HCT116 (cell line): ENCODE data around the gene NOD1. TPM values are rescaled to one million over a fixed set of nuclear protein-coding genes. Genes with fewer than 3 reads are reported as not detected.

Experiments used
- ATAC-seq: fragments of 200-7000 bp; cut with Tn5 transposase; 2 replicates; pipeline ENCODE4 v1.9.1; 2020; ENCODE audit warnings: mild to moderate bottlenecking, moderate library complexity
- BruUV-seq: library from RNA; stranded (reverse); fragments of 400-500 nt; replicated peaks from 2 replicates; lab custom pipeline; 2021; lab: Mats Ljungman, UMichigan
- CTCF ChIA-PET: fragments of 300-600 bp; sonication (Branson Sonifier 250); formaldehyde crosslinking; loops from one replicate; lab custom pipeline; 2021; ENCODE audit warnings: antibody characterized with exemption; lab: Charles Lee
- POLR2A ChIA-PET: fragments of 300-600, 350-600 bp; sonication (Branson Sonifier 250); formaldehyde crosslinking; loops from one replicate; lab custom pipeline; 2021; ENCODE audit warnings: antibody characterized with exemption; lab: Charles Lee
- RAD21 ChIA-PET, 2 experiments: fragments of 300-600 bp; sonication (Branson Sonifier 250); formaldehyde crosslinking; loops; one replicate each; lab custom pipeline; 2023; ENCODE audit warnings: low total read pairs in 2 of 2; ENCODE audit not compliant: uncharacterized antibody in 2 of 2, unreplicated experiment in 2 of 2, low non-redundant PET in 1 of 2; lab: Charles Lee
- DNase-seq: peaks from one replicate; pipeline ENCODE4 v3.0.0-alpha.2; 2010; ENCODE audit warnings: low read depth, low spot score
- H2AFZ ChIP-seq: fragments of 200-600 bp; shearing (Covaris generic), sonication (generic); 2 replicates; pipeline ENCODE4 v1.6.1; 2017; ENCODE audit warnings: low read depth, mixed run types, mixed read lengths, antibody characterized with exemption, low read length; ENCODE audit not compliant: poor library complexity, severe bottlenecking
- H3K27ac ChIP-seq: 2 replicates; pipeline ENCODE4 v1.5.1; 2012; ENCODE audit warnings: low read depth, low read length
- H3K27me3 ChIP-seq: fragments of 200-600 bp; sonication (generic); 2 replicates; pipeline ENCODE4 v1.6.1; 2016; ENCODE audit warnings: mixed run types, low read length, mixed read lengths; ENCODE audit not compliant: insufficient read depth
- H3K36me3 ChIP-seq, 2 experiments: fragments of 200-500 bp in 1 of 2; fragments of 200-600 bp in 1 of 2; sonication (Bioruptor generic) in 1 of 2; sonication (generic) in 1 of 2; 2 replicates each; pipeline versions ENCODE4 v1.5.1 to v1.6.1; 2014 to 2016; ENCODE audit warnings: low read length in 2 of 2, inconsistent platforms in 1 of 2, mixed read lengths in 1 of 2, mixed run types in 1 of 2; ENCODE audit not compliant: insufficient read depth in 2 of 2, control insufficient read depth in 1 of 2
- H3K4me1 ChIP-seq, 2 experiments: fragments of 200-600 bp in 1 of 2; sonication (generic) in 1 of 2; 2 replicates each; pipeline versions ENCODE4 v1.5.1 to v1.6.1; 2012 to 2017; ENCODE audit warnings: low read length in 2 of 2, inconsistent platforms in 1 of 2, mild to moderate bottlenecking in 1 of 2, mixed read lengths in 1 of 2, mixed run types in 1 of 2, moderate library complexity in 1 of 2; ENCODE audit not compliant: insufficient read depth in 2 of 2, control insufficient read depth in 1 of 2
- H3K4me2 ChIP-seq: fragments of 200-600 bp; sonication (generic); 2 replicates; pipeline ENCODE4 v1.6.1; 2017; ENCODE audit warnings: mixed run types, low read length, mixed read lengths
- H3K4me3 ChIP-seq, 2 experiments: fragments of 200-600 bp in 1 of 2; sonication (generic) in 1 of 2; replicated peaks in 1 of 2; 2 replicates each; pipeline ENCODE4 v1.5.1; 2011 to 2016; ENCODE audit warnings: low read length in 2 of 2, control low read depth in 1 of 2, low read depth in 1 of 2, mild to moderate bottlenecking in 1 of 2, mixed read lengths in 1 of 2, mixed run types in 1 of 2
- H3K79me2 ChIP-seq: fragments of 200-600 bp; sonication (generic); 2 replicates; pipeline ENCODE4 v1.6.1; 2017; ENCODE audit warnings: mild to moderate bottlenecking, mixed run types, low read length, moderate library complexity, mixed read lengths; ENCODE audit not compliant: insufficient read depth
- H3K9ac ChIP-seq: fragments of 200-600 bp; sonication (generic); 2 replicates; pipeline ENCODE4 v1.6.1; 2016; ENCODE audit warnings: low read length, mixed read lengths
- H3K9me2 ChIP-seq: fragments of 200-600 bp; sonication (generic), shearing (Covaris generic); 2 replicates; pipeline ENCODE4 v1.6.1; 2017; ENCODE audit warnings: mixed run types, mild to moderate bottlenecking, moderate library complexity; ENCODE audit not compliant: insufficient read depth
- H3K9me3 ChIP-seq, 2 experiments: fragments of 200-500 bp in 1 of 2; fragments of 200-600 bp in 1 of 2; sonication (Bioruptor generic) in 1 of 2; sonication (generic) in 1 of 2; 2 replicates each; pipeline ENCODE4 v1.6.1; 2014 to 2017; ENCODE audit warnings: low read length in 2 of 2, mixed read lengths in 2 of 2, inconsistent platforms in 1 of 2, low read depth in 1 of 2, mild to moderate bottlenecking in 1 of 2, mixed run types in 1 of 2, moderate library complexity in 1 of 2; ENCODE audit not compliant: control insufficient read depth in 1 of 2, insufficient read depth in 1 of 2
- H4K20me1 ChIP-seq: fragments of 200-600 bp; sonication (generic), shearing (Covaris generic); 2 replicates; pipeline ENCODE4 v1.6.1; 2017; ENCODE audit warnings: mixed run types, mild to moderate bottlenecking, moderate library complexity; ENCODE audit not compliant: insufficient read depth
- ATF3 ChIP-seq: IDR thresholded peaks from 2 replicates; pipeline ENCODE4 v1.6.1; 2012
- CEBPB ChIP-seq: IDR thresholded peaks from 2 replicates; pipeline ENCODE4 v1.6.1; 2012; ENCODE audit warnings: low read depth
- CTCF ChIP-seq, 3 experiments: fragments of 200-600 bp in 1 of 3; sonication (generic) in 1 of 3; IDR thresholded peaks in 2 of 3; conservative IDR thresholded peaks in 1 of 3; 2 replicates each; pipeline ENCODE4 v1.5.1; 2012 to 2017; ENCODE audit warnings: low read depth in 2 of 3, low read length in 2 of 3, antibody characterized with exemption in 1 of 3, borderline replicate concordance in 1 of 3, control low read depth in 1 of 3, mild to moderate bottlenecking in 1 of 3, mixed read lengths in 1 of 3, mixed run types in 1 of 3, moderate library complexity in 1 of 3; ENCODE audit not compliant: insufficient read depth in 1 of 3
- ELF1 ChIP-seq: IDR thresholded peaks from 2 replicates; pipeline ENCODE4 v1.6.1; 2012; ENCODE audit warnings: low read depth, borderline replicate concordance
- EZH2 ChIP-seq: fragments of 200-600 bp; sonication (generic); IDR thresholded peaks from 2 replicates; pipeline ENCODE4 v1.6.1; 2017; ENCODE audit warnings: antibody characterized with exemption, mixed run types
- EZH2phosphoT487 ChIP-seq: fragments of 200-600 bp; IDR thresholded peaks from 2 replicates; pipeline ENCODE4 v1.6.1; 2018; ENCODE audit warnings: antibody characterized with exemption, borderline replicate concordance
- JUND ChIP-seq: IDR thresholded peaks from 2 replicates; pipeline ENCODE4 v1.6.1; 2012
- RAD21 ChIP-seq: IDR thresholded peaks from 2 replicates; pipeline ENCODE4 v1.6.1; 2012; ENCODE audit warnings: low read depth, mild to moderate bottlenecking
- SIN3A ChIP-seq: IDR thresholded peaks from 2 replicates; pipeline ENCODE4 v1.6.1; 2012; ENCODE audit warnings: low read depth
- SRF ChIP-seq: IDR thresholded peaks from 2 replicates; pipeline ENCODE4 v1.6.1; 2012; ENCODE audit warnings: low read depth
- TCF7L2 ChIP-seq: IDR thresholded peaks from 2 replicates; pipeline ENCODE4 v1.7.0; 2011; ENCODE audit warnings: borderline replicate concordance, inconsistent platforms; ENCODE audit not compliant: insufficient read depth, insufficient read length; ENCODE audit errors: extremely low read depth
- YY1 ChIP-seq: IDR thresholded peaks from 2 replicates; pipeline ENCODE4 v1.6.1; 2011; ENCODE audit warnings: low read length, low read depth, moderate library complexity, mild to moderate bottlenecking; ENCODE audit not compliant: insufficient replicate concordance; ENCODE audit errors: extremely low read depth
- ZFX ChIP-seq: fragments of 450-650 bp; IDR thresholded peaks from 2 replicates; pipeline ENCODE4 v1.6.1; 2017
- ZNF274 ChIP-seq: fragments of 200-500 bp; sonication (Bioruptor generic); IDR thresholded peaks from 2 replicates; pipeline ENCODE4 v1.6.1; 2014; ENCODE audit warnings: mild to moderate bottlenecking, low read depth, low read length, inconsistent platforms
- intact Hi-C: fragments of 100-400 bp; cut with micrococcal nuclease; formaldehyde crosslinking; loops from 2 replicates; pipeline ENCODE4 v1.10.0; 2022
- total RNA-seq: library from RNA; stranded (reverse); gene quantifications from one replicate; pipeline ENCODE4 v1.2.1, GENCODE V29; 2021; ENCODE audit not compliant: unreplicated experiment

Gene NOD1
- total RNA-seq, 1 experiment from 2014 or later, result 5.9 TPM

GRCh38 chr7:30467271-30467670 lies 11.3 kb downstream of the NOD1 start:
- H3K79me2 ChIP-seq, result peaks cover 5% of the 10 kb centered on the region; the same call in 1 of the 2 replicates
- no peak overlapping the region for H3K4me3 ChIP-seq
- RAD21 ChIA-PET, result no interaction called here
- H3K9me3 ChIP-seq, result no peaks in the 10 kb centered on the region
- H4K20me1 ChIP-seq, result no peaks in the 10 kb centered on the region
- H3K36me3 ChIP-seq, result no peaks in the 10 kb centered on the region
- no TSS peak for BruUV-seq
- intact Hi-C loops, result no loop called here
- no peak overlapping the region for H3K9ac ChIP-seq
- TF ChIP-seq SRF, result no peak
- no peak for TF ChIP-seq CTCF (IDR thresholded peaks at IDR 0.05 in 2 of 3, conservative IDR thresholded peaks at IDR 0.05 in 1 of 3; ENCODE audit: borderline replicate concordance in 1 of 3, insufficient read depth in 1 of 3, low read depth in 2 of 3, low read length in 2 of 3)
- TF ChIP-seq ELF1, result no peak
- TF ChIP-seq TCF7L2, result no peak
- TF ChIP-seq EZH2, result no peak
- TF ChIP-seq YY1, result no peak
- no peak for DNase-seq
- H3K27ac ChIP-seq, result no peak overlapping the region
- CTCF ChIA-PET, result no interaction called here
- no peaks in the 10 kb centered on the region for H3K9me2 ChIP-seq
- no peak for ATAC-seq
- H3K4me1 ChIP-seq, result peaks cover 0 to 8% of the 10 kb centered on the region in 2 experiments; a peak in 2 of 4 replicates
- POLR2A ChIA-PET, result no interaction called here
- H2AFZ ChIP-seq, result no peak overlapping the region
- H3K27me3 ChIP-seq, result no peaks in the 10 kb centered on the region
- H3K4me2 ChIP-seq, result no peak overlapping the region

- H3K4me2 ChIP-seq, result no peak overlapping the region
- intact Hi-C loops, result no loop called here
- ChIA-PET CTCF (no interaction called here), POLR2A (no interaction called here), RAD21 (no interaction called here)
- no peak overlapping the region for H3K9ac ChIP-seq
- H3K36me3 ChIP-seq, result no peaks in the 10 kb centered on the region
- H3K27ac ChIP-seq, result no peak overlapping the region
- H4K20me1 ChIP-seq, result no peaks in the 10 kb centered on the region
- DNase-seq (no peak), ATAC-seq (no peak)
- peaks cover 0 to 8% of the 10 kb centered on the region in 2 experiments; a peak in 2 of 4 replicates for H3K4me1 ChIP-seq
- H3K9me3 ChIP-seq, result no peaks in the 10 kb centered on the region
- H2AFZ ChIP-seq, result no peak overlapping the region
- no peaks in the 10 kb centered on the region for H3K27me3 ChIP-seq
- H3K9me2 ChIP-seq, result no peaks in the 10 kb centered on the region
- H3K4me3 ChIP-seq, result no peak overlapping the region
- H3K79me2 ChIP-seq, result peaks cover 5% of the 10 kb centered on the region; the same call in 1 of the 2 replicates
- BruUV-seq, result no TSS peak
- no peak for TF ChIP-seq ZNF274
- no peak for TF ChIP-seq EZH2
- TF ChIP-seq EZH2phosphoT487, result no peak
- TF ChIP-seq YY1, result no peak
- no peak for TF ChIP-seq CTCF (IDR thresholded peaks at IDR 0.05 in 2 of 3, conservative IDR thresholded peaks at IDR 0.05 in 1 of 3; ENCODE audit: borderline replicate concordance in 1 of 3, insufficient read depth in 1 of 3, low read depth in 2 of 3, low read length in 2 of 3)
- TF ChIP-seq SIN3A, result no peak
- no peak for TF ChIP-seq CEBPB
- TF ChIP-seq RAD21, result no peak
- no peak for TF ChIP-seq ATF3
- TF ChIP-seq ELF1, result no peak
- no peak for TF ChIP-seq ZFX
- TF ChIP-seq TCF7L2, result no peak
- no peak for TF ChIP-seq JUND
Measured at GRCh38 chr7:30466266-30466665, 12.3 kb downstream of the NOD1 start.
